Ishikawa (cell line): Measurements from ENCODE around the gene NAPEPLD.

Source experiments
- CEBPB ChIP-seq: IDR thresholded peaks from 2 replicates; pipeline ENCODE4 v1.6.1; 2012
- CREB1 ChIP-seq: IDR thresholded peaks from 2 replicates; pipeline ENCODE4 v1.6.1; 2012; ENCODE audit warnings: low read depth
- EGR1 ChIP-seq: IDR thresholded peaks from 2 replicates; pipeline ENCODE4 v1.6.1; 2012
- EP300 ChIP-seq: IDR thresholded peaks from 2 replicates; pipeline ENCODE4 v1.6.1; 2012; ENCODE audit warnings: borderline replicate concordance
- FOXM1 ChIP-seq: IDR thresholded peaks from 2 replicates; pipeline ENCODE4 v1.6.1; 2012; ENCODE audit warnings: low read depth, borderline replicate concordance
- MAX ChIP-seq: IDR thresholded peaks from 2 replicates; pipeline ENCODE4 v1.6.1; 2012
- NFIC ChIP-seq: IDR thresholded peaks from 2 replicates; pipeline ENCODE4 v1.6.1; 2012
- RAD21 ChIP-seq: IDR thresholded peaks from 2 replicates; pipeline ENCODE4 v1.6.1; 2012; ENCODE audit warnings: low read depth
- REST ChIP-seq: IDR thresholded peaks from 2 replicates; pipeline ENCODE4 v1.6.1; 2012; ENCODE audit warnings: low read depth, mild to moderate bottlenecking
- TAF1 ChIP-seq: IDR thresholded peaks from 2 replicates; pipeline ENCODE4 v1.6.1; 2012; ENCODE audit warnings: low read depth, mild to moderate bottlenecking
- TCF12 ChIP-seq: IDR thresholded peaks from 2 replicates; pipeline ENCODE4 v1.6.1; 2012; ENCODE audit warnings: low read depth
- TEAD4 ChIP-seq: IDR thresholded peaks from 2 replicates; pipeline ENCODE4 v1.6.1; 2012
- USF1 ChIP-seq: IDR thresholded peaks from 2 replicates; pipeline ENCODE4 v1.6.1; 2012
- YY1 ChIP-seq: IDR thresholded peaks from 2 replicates; pipeline ENCODE4 v1.6.1; 2012; ENCODE audit warnings: low read depth
- ZBTB7A ChIP-seq: IDR thresholded peaks from 2 replicates; pipeline ENCODE4 v1.6.1; 2012; ENCODE audit warnings: low read depth

Gene NAPEPLD

GRCh38 chr7:103148131-103148993 lies 537 bp downstream of the NAPEPLD start:
- TF ChIP-seq TEAD4: no peak
- no peak for TF ChIP-seq FOXM1
- TF ChIP-seq USF1: no peak
- TF ChIP-seq TCF12: no peak
- TF ChIP-seq NFIC: no peak
- TF ChIP-seq RAD21: no peak
- no peak for TF ChIP-seq EP300
- no peak for TF ChIP-seq REST
- no peak for TF ChIP-seq CREB1
- no peak for TF ChIP-seq CEBPB
- no peak for TF ChIP-seq MAX
- no peak for TF ChIP-seq ZBTB7A
- no peak for TF ChIP-seq EGR1
- no peak; the same call in 1 of the 2 replicates for TF ChIP-seq TAF1
- no peak for TF ChIP-seq YY1

- TF ChIP-seq TAF1 (no peak), USF1 (no peak), EP300 (no peak), CREB1 (no peak), TEAD4 (no peak), NFIC (no peak), ZBTB7A (no peak), TCF12 (no peak), MAX (no peak), EGR1 (no peak), FOXM1 (no peak), REST (no peak), YY1 (no peak), RAD21 (no peak)
Observed at GRCh38 chr7:103143868-103144267, 5.0 kb downstream of the NAPEPLD start.

- TF ChIP-seq NFIC: no peak
- TF ChIP-seq REST: no peak
- no peak for TF ChIP-seq ZBTB7A
- TF ChIP-seq EGR1: no peak
- TF ChIP-seq CEBPB: no peak
- TF ChIP-seq TEAD4: no peak
- TF ChIP-seq YY1: no peak
- TF ChIP-seq TCF12: no peak
- TF ChIP-seq RAD21: no peak
- no peak for TF ChIP-seq USF1
- TF ChIP-seq TAF1: no peak
- TF ChIP-seq CREB1: no peak
- no peak for TF ChIP-seq MAX
- TF ChIP-seq FOXM1: no peak
- TF ChIP-seq EP300: no peak
Observed at GRCh38 chr7:103142494-103142893, 6.4 kb downstream of the NAPEPLD start.
